OCI-LY1 (cell line): Measurements from ENCODE around the gene MTMR2.

ENCODE experiments used
- EZH2 ChIP-seq: fragments of 200-600 bp; sonication (generic), shearing (Covaris generic); IDR thresholded peaks from 2 replicates; pipeline ENCODE4 v1.8.0; 2017; ENCODE audit warnings: borderline replicate concordance, mixed run types, mild to moderate bottlenecking, antibody characterized with exemption, low read length, moderate library complexity, mixed read lengths
- TF ChIP-seq, protein P1 (sequence below): fragments of 200-600 bp; sonication (generic), shearing (Covaris generic); IDR thresholded peaks from 2 replicates; pipeline ENCODE4 v1.5.1; 2017; ENCODE audit warnings: mild to moderate bottlenecking, antibody characterized with exemption, low read length, moderate library complexity, mixed read lengths

GRCh38 chr11:95930948-95931347 lies 7.0 kb upstream of the MTMR2 start:
- TF ChIP-seq, protein P1, sequence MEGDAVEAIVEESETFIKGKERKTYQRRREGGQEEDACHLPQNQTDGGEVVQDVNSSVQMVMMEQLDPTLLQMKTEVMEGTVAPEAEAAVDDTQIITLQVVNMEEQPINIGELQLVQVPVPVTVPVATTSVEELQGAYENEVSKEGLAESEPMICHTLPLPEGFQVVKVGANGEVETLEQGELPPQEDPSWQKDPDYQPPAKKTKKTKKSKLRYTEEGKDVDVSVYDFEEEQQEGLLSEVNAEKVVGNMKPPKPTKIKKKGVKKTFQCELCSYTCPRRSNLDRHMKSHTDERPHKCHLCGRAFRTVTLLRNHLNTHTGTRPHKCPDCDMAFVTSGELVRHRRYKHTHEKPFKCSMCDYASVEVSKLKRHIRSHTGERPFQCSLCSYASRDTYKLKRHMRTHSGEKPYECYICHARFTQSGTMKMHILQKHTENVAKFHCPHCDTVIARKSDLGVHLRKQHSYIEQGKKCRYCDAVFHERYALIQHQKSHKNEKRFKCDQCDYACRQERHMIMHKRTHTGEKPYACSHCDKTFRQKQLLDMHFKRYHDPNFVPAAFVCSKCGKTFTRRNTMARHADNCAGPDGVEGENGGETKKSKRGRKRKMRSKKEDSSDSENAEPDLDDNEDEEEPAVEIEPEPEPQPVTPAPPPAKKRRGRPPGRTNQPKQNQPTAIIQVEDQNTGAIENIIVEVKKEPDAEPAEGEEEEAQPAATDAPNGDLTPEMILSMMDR: no peak
- TF ChIP-seq EZH2: no peak
